Heart right ventricle (tissue), 16 donors: ENCODE data around the gene CRYL1. TPM values are rescaled to one million over a fixed set of nuclear protein-coding genes. Genes with fewer than 3 reads are reported as not detected.
"Not testable (repeated sequence)": the region's sequence is repeated elsewhere in the genome, so short reads cannot be mapped to it uniquely, and the experiment has no call there.

ENCODE experiments used
- ATAC-seq, 8 donors: fragments of 200-7000 bp; cut with Tn5 transposase; one replicate each; pipeline ENCODE4 v1.9.1; 2020; ENCODE audit warnings: mild to moderate bottlenecking in 8 of 8, moderate library complexity in 8 of 8, moderate number of reproducible peaks in 1 of 8
- DNase-seq, 2 donors: peaks; one replicate each; pipeline ENCODE4 v3.0.0-alpha.2; 2020
- H3K27ac ChIP-seq, 10 donors: fragments of 200-600 bp; sonication (generic) in 2 of 10; one replicate each; pipeline versions ENCODE4 v1.5.0 to v1.8.0; 2020 to 2022; ENCODE audit warnings: mild to moderate bottlenecking in 3 of 10
- H3K27me3 ChIP-seq, 7 donors: fragments of 200-600 bp; one replicate each; pipeline ENCODE4 v1.8.0; 2021 to 2022; ENCODE audit warnings: mild to moderate bottlenecking in 2 of 7
- H3K36me3 ChIP-seq, 9 donors: fragments of 200-600 bp; sonication (generic) in 1 of 9; one replicate each; pipeline versions ENCODE4 v1.5.0 to v1.8.0; 2020 to 2022; ENCODE audit warnings: mild to moderate bottlenecking in 2 of 9
- H3K4me1 ChIP-seq, 9 donors: fragments of 200-600 bp; sonication (generic) in 1 of 9; one replicate each; pipeline versions ENCODE4 v1.5.0 to v1.8.0; 2020 to 2022; ENCODE audit warnings: mild to moderate bottlenecking in 4 of 9
- H3K4me3 ChIP-seq, 10 donors: fragments of 200-600 bp; sonication (generic) in 2 of 10; one replicate each; pipeline versions ENCODE4 v1.5.0 to v1.8.0; 2020 to 2022; ENCODE audit warnings: mild to moderate bottlenecking in 7 of 10, moderate library complexity in 2 of 10
- H3K9me3 ChIP-seq, 11 donors: fragments of 200-600 bp in 10 of 11; sonication (generic) in 2 of 11; one replicate each; pipeline versions ENCODE4 v1.5.0 to v1.8.0; 2013 to 2022; ENCODE audit warnings: mild to moderate bottlenecking in 2 of 11, control low read depth in 1 of 11, moderate library complexity in 1 of 11
- CTCF ChIP-seq, 9 donors: fragments of 200-600 bp; sonication (generic) in 2 of 9; IDR thresholded peaks; one replicate each; pipeline versions ENCODE4 v1.5.0 to v1.8.0; 2021 to 2022; ENCODE audit warnings: antibody characterized with exemption in 9 of 9, mild to moderate bottlenecking in 5 of 9, moderate library complexity in 1 of 9
- WGBS, 2 donors: extraction: QIAGEN DNeasy Blood & Tissue Kit; methylation state at CpG; one replicate each; pipeline ENCODE4 v1.1.7; 2013; ENCODE audit warnings: inconsistent platforms in 1 of 2; 5-methylcytosine and 5-hydroxymethylcytosine counted together
- intact Hi-C, 10 donors: fragments of 100-400 bp; cut with DNase I; formaldehyde crosslinking; loops; one replicate each; pipeline versions ENCODE4 v1.11.1 to v1.14.2; 2022
- polyA plus RNA-seq, 2 donors: library from polyadenylated mRNA; stranded (reverse); fragments of 200-250 nt; gene quantifications; one replicate each; pipeline ENCODE4 v1.2.3, GENCODE V29; 2013
- total RNA-seq, 10 donors: library from RNA; stranded (reverse); fragmentation: NEBNext Ultra II Directional in 3 of 10; extraction: Animal tissue kit (Norgen Biotek cat#: 25700) in 3 of 10; gene quantifications; one replicate each; pipeline versions ENCODE4 v1.2.1 to v1.2.4, GENCODE V29; 2021 to 2023
- donor health status: Arrhythmogenic right ventricular cardiomyopathy.
- donor health status: ischemic (EF 13 %, LVEDD 7.1; RV severe dilation, severe dysfunction).
- donor health status: healthy with polysubstance abuse.
- donor health status: DM: no; HTN: yes; CAD: no.
- donor health status: DM: no; HTN: no; CAD: no.
- donor health status: ischemic (EF 25% LVEDD 6.9; RV normal size, moderate dysfunction).
- donor health status: ischemic (EF 25% LVEDD 5.7; RV mildly dilated, moderate dysfunction).
- donor health status: healthy.
- donor health status: DM: yes; HTN: yes; CAD: no.
- donor health status: Ischemic cardiomyopathy.
- donor health status: ischemic (EF 35%, LVEDD 5.7; RV mildly dilated, moderate dysfunction).
- donor health status: nonischemic (EF 11% LVEDD 7.7; RV severe dilation, severe dysfunction).
- donor health status: DM: yes; HTN: yes; CAD: no.
- donor health status: PGD.
- donor health status: ischemic (EF 29% LVEDD 5.4; RV normal size, mild dysfunction).
- donor health status: nonischemic (EF 23%, LVEDD 6.1; RV moderate dilation, normal function).

The CRYL1 gene
- total and polyA plus RNA-seq, 12 donors, result 10.1 to 27.3 (median 23.2) TPM

- Histone ChIP-seq H3K27me3 (no peaks in the 10 kb centered on the region), H3K4me1 (peaks cover 0 to 15% (median 0%) of the 10 kb centered on the region in 9 donors), H3K27ac (no peak overlapping the region), H3K9me3 (no peaks in the 10 kb centered on the region), H3K4me3 (no peak overlapping the region), H3K36me3 (peaks cover 0 to 6% (median 0%) of the 10 kb centered on the region in 9 donors)
- TF ChIP-seq CTCF (IDR thresholded peaks at IDR 0.05), result no peak
- DNase-seq (no peak), ATAC-seq (no peak)
- intact Hi-C loops, result no loop called here
- 89 to 91% methylated on average over 4 of the region's 4 CpGs for WGBS, 2 donors
Observed at GRCh38 chr13:20439261-20439660, 86.4 kb downstream of the CRYL1 start.

GRCh38 chr13:20438801-20439200 lies 86.9 kb downstream of the CRYL1 start:
- H3K4me3 ChIP-seq, result no peak overlapping the region

GRCh38 chr13:20436505-20436904 lies 89.2 kb downstream of the CRYL1 start:
- WGBS, 2 donors, result 87 to 91% methylated on average over 10 of the region's 10 CpGs
- Histone ChIP-seq H3K36me3 (peaks cover 0 to 11% (median 0%) of the 10 kb centered on the region in 9 donors), H3K4me1 (peaks cover 0 to 2% (median 0%) of the 10 kb centered on the region in 9 donors), H3K27ac (no peak overlapping the region), H3K27me3 (no peaks in the 10 kb centered on the region), H3K4me3 (no peak overlapping the region), H3K9me3 (no peaks in the 10 kb centered on the region)
- TF ChIP-seq CTCF (IDR thresholded peaks at IDR 0.05), result no peak
- ATAC-seq (peak in 1 of 8 donors; percentile 10), DNase-seq (no peak)
- intact Hi-C loops, result loop anchor here in 1 of 10 donors (2.0 kb wide), 1 partner anchor 22 kb away; no protein-coding TSS in a partner anchor

More at GRCh38 chr13:20438801-20439200, 86.9 kb downstream of the CRYL1 start:
- peaks cover 0 to 15% (median 0%) of the 10 kb centered on the region in 9 donors for H3K4me1 ChIP-seq
- H3K27me3 ChIP-seq, result no peaks in the 10 kb centered on the region
- no peak overlapping the region for H3K27ac ChIP-seq
- DNase-seq (no peak), ATAC-seq (peak in 1 of 8 donors; percentile 8)
- 65 to 79% methylated on average over 6 of the region's 6 CpGs for WGBS, 2 donors
- no peaks in the 10 kb centered on the region for H3K9me3 ChIP-seq
- no peak for TF ChIP-seq CTCF (IDR thresholded peaks at IDR 0.05)
- peaks cover 0 to 6% (median 0%) of the 10 kb centered on the region in 9 donors for H3K36me3 ChIP-seq
- intact Hi-C loops, result no loop called here

GRCh38 chr13:20435616-20436368 lies 89.9 kb downstream of the CRYL1 start:
- peaks cover 0 to 19% (median 0%) of the 10 kb centered on the region in 9 donors for H3K36me3 ChIP-seq
- DNase-seq, result no peak
- H3K4me1 ChIP-seq, result peaks cover 0 to 2% (median 0%) of the 10 kb centered on the region in 9 donors
- no peaks in the 10 kb centered on the region for H3K27me3 ChIP-seq
- no peak for TF ChIP-seq CTCF (IDR thresholded peaks at IDR 0.05)
- no peak overlapping the region for H3K27ac ChIP-seq
- 64 to 73% methylated on average over 54 to 57 of the region's 57 CpGs for WGBS, 2 donors
- no peaks in the 10 kb centered on the region for H3K9me3 ChIP-seq
- peak in 4 of 8 donors; percentile 7 to 54 (median 14) for ATAC-seq
- no peak overlapping the region for H3K4me3 ChIP-seq
- intact Hi-C loops, result loop anchor here in 1 of 10 donors (2.0 kb wide), 1 partner anchor 23 kb away; no protein-coding TSS in a partner anchor

- H3K27ac ChIP-seq, DNase-seq, H3K27me3 ChIP-seq, H3K9me3 ChIP-seq, H3K4me1 ChIP-seq, intact Hi-C loops, ATAC-seq, H3K4me3 ChIP-seq: not testable (repeated sequence)
- 92 to 97% methylated on average over 9 of the region's 9 CpGs for WGBS, 2 donors
- H3K36me3 ChIP-seq, result peaks cover 0 to 24% (median 0%) of the 10 kb centered on the region in 9 donors
Observed at GRCh38 chr13:20434210-20434609, 91.4 kb downstream of the CRYL1 start.
